H1 (cell line): Measurements from ENCODE around the gene SEMA3G. TPM values are rescaled to one million over a fixed set of nuclear protein-coding genes. Genes with fewer than 3 reads are reported as not detected.

Experiments
- CTCF ChIA-PET: fragments of 300-600 bp; sonication (Branson Sonifier 250); formaldehyde crosslinking; loops from one replicate; lab custom pipeline; 2021; ENCODE audit not compliant: partially characterized antibody; lab: Charles Lee
- POLR2A ChIA-PET: fragments of 300-600 bp; sonication (Branson Sonifier 250); formaldehyde crosslinking; loops from one replicate; lab custom pipeline; 2021; ENCODE audit warnings: inconsistent platforms; ENCODE audit not compliant: partially characterized antibody; lab: Charles Lee
- DNase-seq, 2 experiments: peaks; one replicate each; pipeline versions ENCODE4 v3.0.0 to v3.0.0-alpha.2; 2010 to 2022; ENCODE audit warnings: low spot score in 2 of 2, low read depth in 1 of 2, mixed read lengths in 1 of 2
- FAIRE-seq: peaks from 2 replicates; lab custom pipeline; 2011; peaks lifted over from hg19 to GRCh38; lab: Jason Lieb, UNC
- H2AFZ ChIP-seq: 2 replicates; pipeline ENCODE4 v1.8.1; 2012; ENCODE audit warnings: low read length, inconsistent platforms
- H2AK5ac ChIP-seq: 2 replicates; pipeline ENCODE4 v1.6.1; 2013; ENCODE audit warnings: low read depth, low read length
- H2BK120ac ChIP-seq: replicated peaks from 2 replicates; pipeline ENCODE3; 2013; ENCODE audit warnings: low read depth, low read length, inconsistent platforms
- H2BK12ac ChIP-seq: 2 replicates; pipeline ENCODE4 v1.6.1; 2013; ENCODE audit warnings: low read depth, low read length
- H2BK15ac ChIP-seq: 2 replicates; pipeline ENCODE4 v1.6.1; 2013; ENCODE audit warnings: low read length
- H2BK20ac ChIP-seq: 2 replicates; pipeline ENCODE4 v1.6.1; 2013; ENCODE audit warnings: low read length
- H2BK5ac ChIP-seq: 2 replicates; pipeline ENCODE4 v1.6.1; 2013; ENCODE audit warnings: low read depth, low read length
- H3K14ac ChIP-seq: 2 replicates; pipeline ENCODE4 v1.6.1; 2013; ENCODE audit warnings: inconsistent platforms; ENCODE audit not compliant: insufficient read length
- H3K18ac ChIP-seq: 2 replicates; pipeline ENCODE4 v1.6.1; 2013; ENCODE audit warnings: low read length; ENCODE audit errors: extremely low read depth
- H3K23ac ChIP-seq: 2 replicates; pipeline ENCODE4 v1.6.1; 2013; ENCODE audit warnings: inconsistent platforms; ENCODE audit not compliant: insufficient read length
- H3K23me2 ChIP-seq: 2 replicates; pipeline ENCODE4 v1.6.1; 2013; ENCODE audit warnings: low read depth, low read length
- H3K27ac ChIP-seq: 2 replicates; pipeline ENCODE4 v1.6.1; 2011; ENCODE audit warnings: low read depth, low read length, inconsistent platforms
- H3K27me3 ChIP-seq, 4 experiments: replicated peaks in 1 of 4; 1 replicate in 1 of 4; 2 replicates in 3 of 4; pipeline versions ENCODE4 v1.6.1 to v1.8.1; 2011 to 2013; ENCODE audit warnings: low read length in 3 of 4, mild to moderate bottlenecking in 3 of 4, inconsistent platforms in 2 of 4, mixed read lengths in 2 of 4, moderate library complexity in 1 of 4; ENCODE audit not compliant: control insufficient read depth in 3 of 4, insufficient read depth in 3 of 4; ENCODE audit errors: extremely low read depth in 1 of 4
- H3K36me3 ChIP-seq, 4 experiments: 2 replicates each; pipeline versions ENCODE4 v1.6.1 to v1.8.1; 2011 to 2013; ENCODE audit warnings: mild to moderate bottlenecking in 4 of 4, low read length in 3 of 4, moderate library complexity in 2 of 4, control low read depth in 1 of 4, inconsistent platforms in 1 of 4; ENCODE audit not compliant: insufficient read depth in 4 of 4, control insufficient read depth in 2 of 4
- H3K4ac ChIP-seq: replicated peaks from 2 replicates; pipeline ENCODE3; 2013; ENCODE audit warnings: low read length, low read depth, mixed read lengths, inconsistent platforms; ENCODE audit not compliant: insufficient read length
- H3K4me1 ChIP-seq, 4 experiments: replicated peaks in 1 of 4; 1 replicate in 1 of 4; 2 replicates in 3 of 4; pipeline versions ENCODE4 v1.6.1 to v1.8.1; 2011 to 2013; ENCODE audit warnings: low read length in 3 of 4, inconsistent platforms in 2 of 4, mixed read lengths in 1 of 4; ENCODE audit not compliant: insufficient read depth in 4 of 4, control insufficient read depth in 3 of 4
- H3K4me2 ChIP-seq, 2 experiments: 2 replicates each; pipeline versions ENCODE4 v1.6.1 to v1.8.1; 2011 to 2013; ENCODE audit warnings: low read depth in 2 of 2, low read length in 2 of 2, control low read depth in 1 of 2, inconsistent platforms in 1 of 2, mild to moderate bottlenecking in 1 of 2; ENCODE audit not compliant: insufficient read depth in 1 of 2
- H3K4me3 ChIP-seq, 4 experiments: fragments of 200-600, 300-600 bp in 1 of 4; sonication (generic), shearing (Covaris generic), sonication (Bioruptor Twin) in 1 of 4; 2 replicates each; pipeline versions ENCODE4 v1.5.1 to v1.8.1; 2011 to 2016; ENCODE audit warnings: low read length in 4 of 4, low read depth in 3 of 4, control low read depth in 2 of 4, inconsistent platforms in 2 of 4, mild to moderate bottlenecking in 2 of 4, mixed read lengths in 1 of 4, moderate library complexity in 1 of 4; ENCODE audit not compliant: insufficient read depth in 2 of 4; ENCODE audit errors: extremely low read depth in 1 of 4
- H3K56ac ChIP-seq: replicated peaks from 2 replicates; pipeline ENCODE3; 2013; ENCODE audit warnings: low read depth, mild to moderate bottlenecking, mixed read lengths, low read length, inconsistent platforms; ENCODE audit not compliant: insufficient read length
- H3K79me1 ChIP-seq: 2 replicates; pipeline ENCODE4 v1.6.1; 2013; ENCODE audit warnings: low read depth, low read length, control low read depth
- H3K79me2 ChIP-seq, 2 experiments: 2 replicates each; pipeline versions ENCODE4 v1.6.1 to v1.8.1; 2012 to 2013; ENCODE audit warnings: low read length in 2 of 2, mild to moderate bottlenecking in 2 of 2, inconsistent platforms in 1 of 2; ENCODE audit not compliant: insufficient read depth in 2 of 2, control insufficient read depth in 1 of 2
- H3K9ac ChIP-seq, 4 experiments: replicated peaks in 1 of 4; 1 replicate in 1 of 4; 2 replicates in 3 of 4; pipeline versions ENCODE4 v1.6.1 to v1.8.1; 2011 to 2013; ENCODE audit warnings: low read depth in 3 of 4, low read length in 3 of 4, control low read depth in 2 of 4, mild to moderate bottlenecking in 2 of 4, moderate library complexity in 2 of 4, inconsistent platforms in 1 of 4; ENCODE audit errors: extremely low read depth in 1 of 4
- H3K9me3 ChIP-seq, 2 experiments: 2 replicates each; pipeline versions ENCODE4 v1.6.1 to v1.8.1; 2012 to 2013; ENCODE audit warnings: mild to moderate bottlenecking in 2 of 2, moderate library complexity in 2 of 2, control low read depth in 1 of 2, inconsistent platforms in 1 of 2, low read depth in 1 of 2, low read length in 1 of 2, mixed read lengths in 1 of 2; ENCODE audit not compliant: insufficient read depth in 2 of 2
- H4K20me1 ChIP-seq, 2 experiments: replicated peaks in 1 of 2; 2 replicates each; pipeline versions ENCODE3 to v1.8.1; 2011 to 2013; ENCODE audit warnings: inconsistent platforms in 2 of 2, low read length in 2 of 2, mild to moderate bottlenecking in 1 of 2; ENCODE audit not compliant: insufficient read depth in 2 of 2, control insufficient read depth in 1 of 2
- H4K5ac ChIP-seq: 2 replicates; pipeline ENCODE4 v1.6.1; 2013; ENCODE audit warnings: low read length, low read depth, mixed read lengths, inconsistent platforms; ENCODE audit not compliant: insufficient read length
- H4K8ac ChIP-seq: 2 replicates; pipeline ENCODE4 v1.8.0; 2013; ENCODE audit warnings: mild to moderate bottlenecking, moderate library complexity, low read length, inconsistent platforms; ENCODE audit not compliant: insufficient read depth; ENCODE audit errors: extremely low read depth
- H4K91ac ChIP-seq: replicated peaks from 2 replicates; pipeline ENCODE3; 2013; ENCODE audit warnings: low read length, mixed read lengths, inconsistent platforms; ENCODE audit not compliant: insufficient read length
- ASH2L ChIP-seq: fragments of 200-600, 300-600 bp; sonication (generic); IDR thresholded peaks from one replicate; pipeline ENCODE4 v1.7.1; 2017; ENCODE audit warnings: low read length
- BCL11A ChIP-seq, 2 experiments: IDR thresholded peaks; one replicate each; pipeline ENCODE4 v1.6.1; 2011; ENCODE audit warnings: low read depth in 2 of 2, low read length in 2 of 2, mild to moderate bottlenecking in 2 of 2
- CREB1 ChIP-seq: IDR thresholded peaks from 2 replicates; pipeline ENCODE4 v1.6.1; 2012; ENCODE audit warnings: inconsistent platforms
- EGR1 ChIP-seq: IDR thresholded peaks from 2 replicates; pipeline ENCODE4 v1.6.1; 2011; ENCODE audit warnings: low read depth, low read length, borderline replicate concordance
- HDAC6 ChIP-seq: IDR thresholded peaks from one replicate; pipeline ENCODE4 v1.7.1; 2012; ENCODE audit warnings: low read depth, mild to moderate bottlenecking, inconsistent platforms, low read length, moderate library complexity
- KDM4A ChIP-seq: IDR thresholded peaks from one replicate; pipeline ENCODE4 v1.7.1; 2012; ENCODE audit warnings: low read depth, mild to moderate bottlenecking, moderate library complexity, low read length, inconsistent platforms; ENCODE audit not compliant: severe bottlenecking
- KDM5A ChIP-seq: fragments of 200-600 bp; IDR thresholded peaks from 2 replicates; pipeline ENCODE4 v1.7.1; 2012; ENCODE audit warnings: mild to moderate bottlenecking, low read length, inconsistent platforms, mixed read lengths
- POU5F1 ChIP-seq: IDR thresholded peaks from 2 replicates; pipeline ENCODE4 v1.6.1; 2011; ENCODE audit warnings: low read depth, mild to moderate bottlenecking, low read length, moderate library complexity
- SAP30 ChIP-seq: fragments of 300-600 bp; sonication (generic); IDR thresholded peaks from 2 replicates; pipeline ENCODE4 v1.7.1; 2012; ENCODE audit warnings: low read length, moderate library complexity, mild to moderate bottlenecking, inconsistent platforms; ENCODE audit not compliant: insufficient read depth, insufficient replicate concordance
- WGBS, 2 experiments: shearing (Covaris generic) in 1 of 2; methylation state at CpG; one replicate each; pipeline versions ENCODE4 v1.1.6 to v1.1.7; 2013 to 2015; ENCODE audit warnings: low lambda C conversion rate in 2 of 2, mixed read lengths in 2 of 2, inconsistent platforms in 1 of 2, low coverage in 1 of 2, missing lambda C conversion rate in 1 of 2; ENCODE audit not compliant: insufficient replicate concordance in 2 of 2, insufficient coverage in 1 of 2, insufficient read length in 1 of 2; ENCODE audit errors: extremely low coverage in 1 of 2, missing lambda C conversion rate in 1 of 2; 5-methylcytosine and 5-hydroxymethylcytosine counted together
- polyA plus RNA-seq, 7 experiments: library from polyadenylated mRNA; depleted of rRNA in 3 of 7; stranded (reverse) in 5 of 7; unstranded in 2 of 7; fragments of >200 nt in 5 of 7; fragments of 200-250 nt in 2 of 7; gene quantifications; 1 replicate in 5 of 7; 2 replicates in 1 of 7; 4 replicates in 1 of 7; pipeline versions ENCODE4 v1.2.1 to v1.2.3, GENCODE V29; 2011 to 2013; ENCODE audit warnings: missing spikeins in 2 of 7, mixed read lengths in 2 of 7
- total RNA-seq: library from RNA; stranded (reverse); fragmentation: NEBNext Ultra II Directional; extraction: Animal tissue kit (Norgen Biotek cat#: 25700); gene quantifications from 2 replicates; pipeline ENCODE4 v1.2.1, GENCODE V29; 2021
- TF ChIP-seq, protein P1 (sequence below): IDR thresholded peaks from 2 replicates; pipeline ENCODE4 v1.6.1; 2012; ENCODE audit warnings: low read length, inconsistent platforms

The SEMA3G gene
- total and polyA plus RNA-seq, 2 of the 8 experiments (the other 6 are each of a cell fraction or from before 2014, with no cell fraction given), result 0.95 to 1.5 TPM

DNA sequence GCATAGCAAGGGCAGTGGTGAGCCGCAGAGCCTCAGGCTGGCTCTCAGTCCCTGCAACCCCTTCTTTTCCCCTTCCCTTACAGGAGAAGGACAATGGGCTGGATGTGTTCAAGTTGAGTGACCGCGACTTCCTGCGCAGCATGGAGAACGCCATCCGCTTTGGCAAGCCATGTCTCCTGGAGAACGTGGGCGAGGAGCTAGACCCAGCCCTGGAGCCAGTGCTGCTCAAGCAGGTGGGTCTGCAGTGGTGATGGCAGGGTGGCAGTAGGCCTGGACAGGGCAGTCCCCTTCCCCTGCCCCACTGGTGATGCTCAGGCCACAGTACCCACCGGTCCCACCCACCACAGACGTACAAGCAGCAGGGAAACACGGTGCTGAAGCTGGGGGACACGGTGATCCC is 53.8 kb downstream of the SEMA3G start:
- CTCF ChIA-PET, result interaction anchor here (0.5 to 13.7 kb wide), 8 partner anchors 12 to 171 kb away, joined by 3 to 271 read pairs (median 4); no protein-coding TSS in a partner anchor
- Histone ChIP-seq H3K4me3 (no peak overlapping the region), H3K27ac (no peak overlapping the region), H2BK15ac (0 out of 2 replicates have a peak overlapping the region, but pooled peaks have one; percentile 5), H3K36me3 (no peaks in the 10 kb centered on the region), H4K5ac (no peak overlapping the region), H3K56ac (no peak overlapping the region), H3K27me3 (no peaks in the 10 kb centered on the region), H2AK5ac (no peak overlapping the region), H3K9me3 (no peaks in the 10 kb centered on the region), H2BK20ac (no peak overlapping the region), H3K23me2 (no peaks in the 10 kb centered on the region), H3K4me1 (no peaks in the 10 kb centered on the region), H2AFZ (no peak overlapping the region), H3K79me2 (no peaks in the 10 kb centered on the region), H3K4me2 (no peak overlapping the region), H2BK120ac (no peak overlapping the region), H3K23ac (no peak overlapping the region), H2BK5ac (no peak overlapping the region), H4K8ac (no peak overlapping the region), H3K18ac (no peak overlapping the region), H4K20me1 (peaks cover 0 to 4% of the 10 kb centered on the region in 2 experiments), H3K79me1 (no peaks in the 10 kb centered on the region; the same call in 1 of the 2 replicates), H2BK12ac (no peak overlapping the region), H4K91ac (no peak overlapping the region), H3K4ac (no peak overlapping the region), H3K9ac (no peak overlapping the region), H3K14ac (no peak overlapping the region)
- WGBS, 2 experiments, result 87% methylated on average over 11 of the region's 12 CpGs; no CpG with 5 or more reads in 1 of the 2 experiments
- POLR2A ChIA-PET, result interaction anchor here (1.3 to 1.7 kb wide), 3 partner anchors 10 to 21 kb away, joined by 3 to 4 read pairs (median 4); no protein-coding TSS in a partner anchor
- TF ChIP-seq KDM4A (no peak), CREB1 (no peak), KDM5A (no peak), POU5F1 (no peak), BCL11A (IDR thresholded peaks at IDR 0.05; ENCODE audit: low read depth in 2 of 2, low read length in 2 of 2) (no peak), EGR1 (no peak), SAP30 (no peak), ASH2L (no peak), HDAC6 (no peak)
- TF ChIP-seq, protein P1, sequence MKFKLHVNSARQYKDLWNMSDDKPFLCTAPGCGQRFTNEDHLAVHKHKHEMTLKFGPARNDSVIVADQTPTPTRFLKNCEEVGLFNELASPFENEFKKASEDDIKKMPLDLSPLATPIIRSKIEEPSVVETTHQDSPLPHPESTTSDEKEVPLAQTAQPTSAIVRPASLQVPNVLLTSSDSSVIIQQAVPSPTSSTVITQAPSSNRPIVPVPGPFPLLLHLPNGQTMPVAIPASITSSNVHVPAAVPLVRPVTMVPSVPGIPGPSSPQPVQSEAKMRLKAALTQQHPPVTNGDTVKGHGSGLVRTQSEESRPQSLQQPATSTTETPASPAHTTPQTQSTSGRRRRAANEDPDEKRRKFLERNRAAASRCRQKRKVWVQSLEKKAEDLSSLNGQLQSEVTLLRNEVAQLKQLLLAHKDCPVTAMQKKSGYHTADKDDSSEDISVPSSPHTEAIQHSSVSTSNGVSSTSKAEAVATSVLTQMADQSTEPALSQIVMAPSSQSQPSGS, result no peak
- FAIRE-seq (no peak), DNase-seq (no peak)
